HG03175 (cell line): ENCODE data around the gene BCKDK.
"Not testable (repeated sequence)": the region's sequence is repeated elsewhere in the genome, so short reads cannot be mapped to it uniquely, and the experiment has no call there.

Source experiments
- ATAC-seq: cut with Tn5 transposase; IDR thresholded peaks from one replicate; pipeline ENCODE4 v1.9.1; 2021; ENCODE audit warnings: mild to moderate bottlenecking, moderate library complexity; ENCODE audit not compliant: unreplicated experiment

Gene BCKDK

DNA sequence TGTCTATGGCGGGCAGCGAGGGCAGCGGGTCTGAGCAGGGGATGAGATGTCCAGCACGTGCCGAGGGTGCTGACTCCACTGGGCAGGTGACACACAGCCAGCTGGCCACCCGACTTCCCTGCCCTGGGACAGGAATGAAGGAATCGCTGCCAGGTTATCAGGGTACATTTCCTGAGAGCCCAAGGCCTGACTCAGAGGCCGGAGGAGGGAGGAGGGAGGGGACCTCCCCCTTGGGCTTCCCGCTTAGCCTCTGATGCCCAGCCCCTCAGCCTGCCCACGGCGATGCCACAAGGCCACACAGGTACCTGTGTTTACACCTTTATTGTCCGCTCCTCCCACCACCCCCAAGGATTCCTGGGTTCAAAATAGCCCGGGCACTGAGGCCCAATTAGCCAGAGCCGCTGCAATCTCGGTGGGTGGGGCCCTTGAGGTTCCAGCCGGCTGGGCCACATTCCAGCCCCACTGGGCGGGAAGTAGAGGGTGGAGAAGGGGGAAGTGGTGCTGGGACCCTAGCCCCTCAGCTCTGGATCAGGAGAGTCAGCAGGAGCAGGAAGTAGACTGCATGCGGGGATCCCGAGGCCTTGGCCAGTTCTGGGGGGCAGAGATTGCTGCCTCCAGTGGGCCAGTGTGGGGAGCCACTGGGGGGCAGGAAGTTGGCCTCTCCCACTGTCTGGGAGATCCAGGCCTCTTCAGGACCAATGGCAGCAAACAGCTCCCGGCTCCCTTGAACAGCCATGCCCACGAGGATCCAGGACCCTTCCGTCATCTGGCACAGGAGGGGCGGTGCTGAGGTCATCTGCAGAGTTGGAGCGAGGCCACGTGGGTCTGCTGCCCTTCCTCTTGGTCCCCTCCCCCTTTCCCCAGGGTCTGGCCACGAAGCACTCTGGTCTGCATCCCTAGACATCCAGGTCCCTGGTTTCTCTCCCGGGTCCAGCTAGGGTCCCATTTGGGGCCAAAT is 30.7 kb downstream of the BCKDK start:
- ATAC-seq, result no peak

DNA sequence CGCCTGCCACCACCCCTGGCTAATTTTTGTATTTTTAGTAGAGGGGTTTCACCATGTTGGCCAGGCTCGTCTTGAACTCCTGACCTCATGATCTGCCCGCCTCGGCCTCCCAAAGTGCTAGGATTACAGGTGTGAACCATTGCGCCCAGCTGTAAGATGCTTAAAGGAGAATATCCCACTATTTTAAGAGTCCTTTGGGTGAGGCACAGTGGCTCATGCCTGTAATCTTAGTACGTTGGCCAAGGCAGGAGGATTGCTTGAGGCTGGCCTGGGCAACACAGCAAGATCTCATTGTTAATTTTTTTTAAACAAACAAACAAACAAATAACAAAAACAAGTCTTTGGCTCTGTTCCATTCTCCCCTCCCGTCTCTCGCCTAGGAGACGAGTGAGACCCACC is 32.9 kb downstream of the BCKDK start:
- ATAC-seq, result not testable (repeated sequence)

DNA sequence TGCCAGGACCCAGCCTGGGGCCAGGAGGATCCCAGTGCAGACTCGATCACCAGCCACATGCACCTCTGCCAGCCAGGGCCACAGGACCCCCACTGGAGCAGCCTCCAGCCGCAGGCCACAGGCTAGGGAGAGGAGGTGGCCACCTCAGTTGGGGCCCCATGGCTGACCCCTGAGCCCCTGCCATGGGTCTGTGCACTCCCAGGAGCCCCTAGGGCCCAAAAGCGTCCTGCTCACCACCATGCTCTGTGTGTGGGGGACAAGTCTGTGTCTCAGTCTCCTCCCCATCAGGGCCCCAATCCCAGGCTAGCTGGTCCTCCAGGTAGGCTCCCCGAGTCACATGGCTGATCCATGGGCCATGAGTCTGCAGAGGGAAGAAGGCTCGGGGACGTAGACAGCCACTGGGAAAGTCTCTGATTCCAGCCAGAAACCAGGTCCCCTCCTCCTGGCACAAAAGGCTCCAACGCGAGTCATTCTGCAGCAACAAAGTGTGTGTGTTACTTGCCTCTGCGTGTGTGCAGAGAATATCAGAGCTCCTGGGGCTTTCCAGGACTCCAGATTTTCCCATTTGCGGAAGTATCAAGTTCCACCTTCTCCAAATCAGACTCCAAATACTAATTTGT is 33.4 kb downstream of the BCKDK start:
- no peak for ATAC-seq

GRCh38 chr16:31142109-31143010 is 34.2 kb downstream of the BCKDK start:
- ATAC-seq, result peak; percentile 89

GRCh38 chr16:31143011-31143693 is 35.0 kb downstream of the BCKDK start:
- no peak for ATAC-seq

GRCh38 chr16:31143694-31144148 is 35.5 kb downstream of the BCKDK start:
- ATAC-seq, result no peak

GRCh38 chr16:31144418-31144817 is 36.2 kb downstream of the BCKDK start:
- not testable (repeated sequence) for ATAC-seq

DNA sequence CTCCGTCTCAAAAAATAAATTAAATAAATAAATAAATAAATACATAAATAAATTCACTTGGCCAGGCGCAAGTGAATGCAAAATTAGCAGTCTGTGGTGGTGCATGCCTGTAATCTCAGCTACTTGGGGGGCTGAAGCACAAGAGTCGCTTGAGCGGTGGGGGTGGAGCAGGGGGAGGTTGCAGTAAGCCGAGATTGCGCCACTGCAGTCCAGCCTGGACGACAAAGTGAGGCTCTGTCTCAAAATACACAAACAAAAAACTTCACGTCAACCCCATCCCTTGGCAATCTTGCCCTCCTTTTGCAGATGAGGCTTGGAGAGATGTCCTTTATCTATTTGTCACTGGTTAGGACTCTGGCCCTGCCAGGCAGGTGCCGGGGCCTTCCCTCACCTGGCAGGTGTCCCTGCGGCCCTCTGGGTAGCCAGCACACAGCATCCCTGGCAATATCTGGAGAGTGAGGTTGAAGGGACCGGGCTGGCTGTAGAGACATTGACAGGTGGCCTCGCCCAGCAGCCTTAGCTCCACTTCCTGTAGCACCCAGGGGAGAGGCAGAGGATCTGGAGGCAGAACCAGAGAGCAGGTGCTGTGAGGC is 37.3 kb downstream of the BCKDK start:
- no peak for ATAC-seq

- ATAC-seq, result no peak
Measured at GRCh38 chr16:31147574-31147973, 39.4 kb downstream of the BCKDK start.

DNA sequence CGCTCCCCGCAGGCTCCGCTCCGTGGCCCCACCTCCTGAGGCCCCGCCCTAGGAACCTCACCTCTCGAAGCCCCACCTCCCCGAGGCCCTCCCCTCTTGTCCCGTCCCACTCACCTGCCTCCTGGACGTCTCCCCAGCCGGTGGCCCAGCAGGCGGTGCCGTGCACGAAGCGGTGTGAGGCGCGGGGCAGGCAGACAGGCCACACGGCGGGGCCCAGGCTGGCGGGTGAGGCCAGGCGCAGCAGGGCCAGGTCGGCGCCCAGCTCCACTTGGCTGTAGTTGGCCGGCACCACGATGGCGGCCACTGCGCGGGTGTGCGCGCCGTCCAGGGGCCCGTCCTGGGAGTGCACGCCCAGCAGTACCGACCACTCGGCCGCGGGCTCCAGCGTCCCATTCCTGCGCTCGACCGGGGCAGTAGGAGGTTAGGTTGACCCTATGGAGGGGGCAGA is 40.1 kb downstream of the BCKDK start:
- ATAC-seq, result no peak

DNA sequence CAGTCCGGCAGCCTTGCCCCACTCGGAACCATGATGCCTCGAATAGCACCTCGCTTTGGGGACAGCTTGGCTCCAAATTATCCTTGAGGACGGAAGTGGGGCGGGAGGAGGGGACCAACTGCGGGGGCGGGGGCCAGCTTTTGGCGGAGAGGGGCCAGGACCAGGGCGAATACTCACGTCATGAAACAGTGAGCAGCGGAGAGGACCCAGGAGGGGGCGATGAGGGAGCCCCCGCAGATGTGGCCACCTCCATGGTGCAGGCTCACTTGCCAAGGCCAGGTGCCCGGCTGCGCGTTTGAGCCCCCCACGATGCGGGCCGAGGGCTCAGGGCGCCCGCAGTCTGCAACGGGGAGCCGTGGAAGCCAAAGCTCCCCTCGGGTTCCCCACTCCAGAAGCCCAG is 40.7 kb downstream of the BCKDK start:
- ATAC-seq, result no peak

DNA sequence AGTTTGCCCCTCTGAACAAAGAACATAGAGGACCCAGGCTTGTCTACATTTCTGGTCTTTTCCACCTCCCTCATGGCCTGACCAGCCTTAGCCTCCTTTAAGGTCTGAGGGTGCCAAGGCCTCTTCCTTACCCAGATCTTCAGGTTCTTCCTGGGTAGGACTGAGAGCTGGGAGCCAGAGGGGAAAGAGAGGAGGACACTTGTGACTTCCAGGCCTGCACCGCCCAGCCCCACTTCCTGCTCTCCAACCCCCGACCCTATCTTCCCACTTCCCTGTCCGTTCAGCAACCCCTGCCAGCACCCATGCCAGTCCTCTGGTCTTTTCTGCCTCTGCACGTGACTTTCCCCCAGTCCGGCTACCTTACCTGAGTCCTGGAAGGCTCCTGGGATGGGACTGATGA is 41.1 kb downstream of the BCKDK start:
- no peak for ATAC-seq

GRCh38 chr16:31149894-31150890 is 42.0 kb downstream of the BCKDK start, which contains the start of gene PRSS36:
PRSS36 (minus strand) TSS chr16:31150066; CDS start chr16:31150035, 31 bp downstream.
- ATAC-seq, result no peak

- not testable (repeated sequence) for ATAC-seq
Measured at GRCh38 chr16:31150976-31151375, 42.8 kb downstream of the BCKDK start.

- no peak for ATAC-seq
Measured at GRCh38 chr16:31157136-31157535, 49.0 kb downstream of the BCKDK start.
